Measurements from ENCODE around the gene TNFRSF14.

The TNFRSF14 gene

GRCh38 chr1:2518528-2518927 is 37.6 kb upstream of the TNFRSF14 start:
- TF ChIP-seq CTCF (IDR thresholded peaks at IDR 0.05): no peak

GRCh38 chr1:2519029-2519685 is 37.0 kb upstream of the TNFRSF14 start:
- no peak for TF ChIP-seq CTCF (IDR thresholded peaks at IDR 0.05)

GRCh38 chr1:2519729-2520128 is 36.4 kb upstream of the TNFRSF14 start:
- TF ChIP-seq CTCF (IDR thresholded peaks at IDR 0.05): no peak

GRCh38 chr1:2520206-2520605 is 36.0 kb upstream of the TNFRSF14 start:
- TF ChIP-seq CTCF (IDR thresholded peaks at IDR 0.05): no peak

- no peak for TF ChIP-seq CTCF (IDR thresholded peaks at IDR 0.05)
Measured at GRCh38 chr1:2520806-2521205, 35.4 kb upstream of the TNFRSF14 start.

- TF ChIP-seq CTCF (IDR thresholded peaks at IDR 0.05): no peak
Measured at GRCh38 chr1:2522230-2522629, 33.9 kb upstream of the TNFRSF14 start.

- TF ChIP-seq CTCF (IDR thresholded peaks at IDR 0.05): peak; percentile 41; the same call in 1 of the 2 replicates
Measured at GRCh38 chr1:2523191-2523890, 32.8 kb upstream of the TNFRSF14 start.

All from LNCAP (cell line).